HepG2 (cell line): ENCODE results near the gene RAP2A. TPM values are rescaled to one million over a fixed set of nuclear protein-coding genes. Genes with fewer than 3 reads are reported as not detected.

Experiments used
- ATAC-seq: fragments of 200-7000 bp; cut with Tn5 transposase; 3 replicates; pipeline ENCODE4 v1.9.1; 2020; ENCODE audit warnings: mild to moderate bottlenecking, moderate library complexity
- BruUV-seq: library from RNA; stranded (reverse); fragments of 400-500 nt; replicated peaks from 2 replicates; lab custom pipeline; 2021; lab: Mats Ljungman, UMichigan
- CTCF ChIA-PET: fragments of 300-600 bp; formaldehyde crosslinking; extraction: SDS; loops from one replicate; lab custom pipeline; 2021; ENCODE audit warnings: low total read pairs, inconsistent platforms, low intra/inter-chr PET ratio; lab: Yijun Ruan, JAX
- POLR2A ChIA-PET: fragments of 350-600 bp; sonication (Branson Sonifier 250); formaldehyde crosslinking; loops from one replicate; lab custom pipeline; 2020; ENCODE audit warnings: antibody characterized with exemption, inconsistent platforms; lab: Yijun Ruan, JAX
- DNase-seq: peaks from one replicate; pipeline ENCODE4 v3.0.0-alpha.2; 2015; ENCODE audit warnings: low spot score
- FAIRE-seq: peaks from 3 replicates; lab custom pipeline; 2011; peaks lifted over from hg19 to GRCh38; lab: Jason Lieb, UNC
- H2AFZ ChIP-seq: one replicate; pipeline ENCODE4 v1.6.1; 2011; ENCODE audit warnings: low read length, inconsistent platforms
- H3K27ac ChIP-seq: fragments of 300-600 bp; 3 replicates; pipeline ENCODE4 v1.8.0; 2011; ENCODE audit warnings: mixed run types, mild to moderate bottlenecking, mixed read lengths, low read length, inconsistent platforms; ENCODE audit not compliant: insufficient read depth; ENCODE audit errors: extremely low read length
- H3K27me3 ChIP-seq, 2 experiments: fragments of 200-600 bp in 1 of 2; 2 replicates in 1 of 2; 3 replicates in 1 of 2; pipeline versions ENCODE4 v1.6.0 to v1.8.0; 2011; ENCODE audit warnings: low read length in 2 of 2, mild to moderate bottlenecking in 2 of 2, moderate library complexity in 2 of 2, inconsistent platforms in 1 of 2; ENCODE audit not compliant: insufficient read depth in 2 of 2, control insufficient read depth in 1 of 2
- H3K36me3 ChIP-seq, 2 experiments: fragments of 200-600 bp in 1 of 2; replicated peaks in 1 of 2; 2 replicates in 1 of 2; 3 replicates in 1 of 2; pipeline versions ENCODE4 v1.5.1 to v1.8.0; 2011; ENCODE audit warnings: low read length in 2 of 2, inconsistent platforms in 1 of 2; ENCODE audit not compliant: insufficient read depth in 2 of 2, control insufficient read depth in 1 of 2
- H3K4me1 ChIP-seq: 2 replicates; pipeline ENCODE4 v1.5.1; 2012; ENCODE audit warnings: low read length, inconsistent platforms; ENCODE audit not compliant: insufficient read depth
- H3K4me2 ChIP-seq: 2 replicates; pipeline ENCODE4 v1.6.0; 2011; ENCODE audit warnings: low read depth, low read length, inconsistent platforms
- H3K4me3 ChIP-seq, 3 experiments: fragments of 200-600 bp in 1 of 3; sonication (generic), shearing (Covaris generic) in 1 of 3; replicated peaks in 1 of 3; 2 replicates each; pipeline ENCODE4 v1.5.1; 2011 to 2016; ENCODE audit warnings: low read length in 3 of 3, inconsistent platforms in 2 of 3, low read depth in 2 of 3, mild to moderate bottlenecking in 2 of 3, control low read depth in 1 of 3, mixed read lengths in 1 of 3; ENCODE audit not compliant: insufficient read depth in 1 of 3
- H3K79me2 ChIP-seq: one replicate; pipeline ENCODE4 v1.6.1; 2011; ENCODE audit warnings: low read length, inconsistent platforms; ENCODE audit not compliant: insufficient read depth
- H3K9ac ChIP-seq: 2 replicates; pipeline ENCODE4 v1.6.0; 2011; ENCODE audit warnings: mild to moderate bottlenecking, low read depth, low read length, inconsistent platforms; ENCODE audit not compliant: insufficient read depth
- H3K9me3 ChIP-seq: 2 replicates; pipeline ENCODE4 v1.5.1; 2012; ENCODE audit warnings: mild to moderate bottlenecking, low read length
- H4K20me1 ChIP-seq: 2 replicates; pipeline ENCODE4 v1.6.0; 2011; ENCODE audit warnings: inconsistent platforms, mild to moderate bottlenecking, low read length, moderate library complexity; ENCODE audit not compliant: insufficient read depth
- MAFF ChIP-seq: IDR thresholded peaks from 2 replicates; pipeline ENCODE4 v1.6.1; 2011; ENCODE audit warnings: low read depth, low read length, improper control_type of control experiment
- MAFK ChIP-seq, 2 experiments: IDR thresholded peaks in 1 of 2; conservative IDR thresholded peaks in 1 of 2; 2 replicates each; pipeline ENCODE4 v1.6.1; 2011; ENCODE audit warnings: improper control_type of control experiment in 2 of 2, low read length in 2 of 2
- in situ Hi-C: cut with HindIII; loops from 2 replicates; pipeline ENCODE4 v1.10.0; 2017; ENCODE audit warnings: low pct_unique_long_range_greater_than_20kb; ENCODE audit not compliant: extremely low pct_ligation_motif_present
- intact Hi-C: fragments of 100-400 bp; cut with micrococcal nuclease; formaldehyde crosslinking; loops from one replicate; pipeline ENCODE4 v1.10.0; 2022; ENCODE audit not compliant: unreplicated experiment
- polyA plus RNA-seq, 8 experiments: library from polyadenylated mRNA; depleted of rRNA in 3 of 8; stranded (reverse) in 7 of 8; unstranded in 1 of 8; fragments of >200 nt; fragmentation: Illumina TruSeq in 4 of 8; extraction: Trizol in 4 of 8; gene quantifications; 2 replicates each; pipeline versions ENCODE4 v1.2.1 to v1.2.3, GENCODE V29; 2011 to 2016; ENCODE audit warnings: low read depth in 4 of 8, missing spikeins in 1 of 8, mixed read lengths in 1 of 8; ENCODE audit not compliant: insufficient read depth in 1 of 8
- total RNA-seq, 5 experiments: library from RNA; depleted of rRNA; stranded (reverse); fragments of >200 nt; fragmentation: Illumina TruSeq; extraction: Trizol; gene quantifications; 2 replicates each; pipeline ENCODE4 v1.2.3, GENCODE V29; 2016; ENCODE audit warnings: low read depth in 1 of 5
- TF ChIP-seq, protein P1 (sequence below): sonication (generic); formaldehyde crosslinking; IDR thresholded peaks from 2 replicates; pipeline ENCODE4 v1.5.0; 2020; ENCODE audit warnings: mild to moderate bottlenecking, missing genetic modification reagents
- TF ChIP-seq, protein P2 (sequence below): sonication (generic); formaldehyde crosslinking; IDR thresholded peaks from 2 replicates; pipeline ENCODE4 v1.5.0; 2020; ENCODE audit warnings: mild to moderate bottlenecking, missing genetic modification reagents
- TF ChIP-seq, protein P3 (sequence below): IDR thresholded peaks from 2 replicates; pipeline ENCODE4 v1.6.1; 2016

RAP2A gene
- total and polyA plus RNA-seq, 2 of the 13 experiments (the other 11 are each of a cell fraction or from before 2014, with no cell fraction given) = 9.9 to 23.1 TPM

DNA sequence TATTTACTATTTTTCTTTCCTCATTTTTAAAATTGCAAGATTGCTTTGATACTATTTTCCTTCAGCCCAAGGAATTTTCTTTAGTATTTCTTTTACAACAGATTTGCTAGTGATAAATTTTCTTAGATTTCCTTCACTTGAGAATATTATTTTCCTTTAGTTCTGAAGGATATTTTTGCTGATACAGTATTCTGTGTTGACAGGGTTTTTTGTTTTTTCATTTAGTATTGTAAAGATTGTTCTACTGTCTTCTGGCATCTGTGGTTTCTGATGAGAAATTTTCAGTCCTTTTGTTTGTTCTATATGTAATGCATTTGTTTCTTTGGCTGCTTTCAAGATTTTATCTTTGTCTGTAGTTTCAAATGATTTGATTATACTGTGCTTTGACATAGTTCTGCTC is 20.7 kb downstream of the RAP2A start:
- Histone ChIP-seq H4K20me1 (no peaks in the 10 kb centered on the region), H3K9me3 (peaks cover 4% of the 10 kb centered on the region; the same call in 1 of the 2 replicates), H3K4me1 (no peaks in the 10 kb centered on the region), H3K9ac (no peak overlapping the region), H3K27ac (no peak overlapping the region), H3K4me3 (no peak overlapping the region), H3K27me3 (no peaks in the 10 kb centered on the region), H3K36me3 (0 out of 5 replicates have a peak, but pooled peaks cover 0 to 3% of the 10 kb centered on the region in 2 experiments), H3K79me2 (peaks cover 9% of the 10 kb centered on the region), H3K4me2 (no peak overlapping the region), H2AFZ (no peak overlapping the region)
- intact Hi-C loops = loop anchor here (5.0 kb wide), 1 partner anchor 1927 kb away; no protein-coding TSS in a partner anchor
- ChIA-PET CTCF (no interaction called here), POLR2A (no interaction called here)
- DNase-seq = no peak
- no TSS peak for BruUV-seq
- ATAC-seq = no peak
- TF ChIP-seq MAFF = 0 out of 2 replicates have a peak, but pooled peaks have one; percentile 9
- peak in 1 of 2 experiments; percentile 52; a peak in 2 of 4 replicates for TF ChIP-seq MAFK (conservative IDR thresholded peaks at IDR 0.05 in 1 of 2, IDR thresholded peaks at IDR 0.05 in 1 of 2; ENCODE audit: low read length in 2 of 2)
- TF ChIP-seq, protein P1, sequence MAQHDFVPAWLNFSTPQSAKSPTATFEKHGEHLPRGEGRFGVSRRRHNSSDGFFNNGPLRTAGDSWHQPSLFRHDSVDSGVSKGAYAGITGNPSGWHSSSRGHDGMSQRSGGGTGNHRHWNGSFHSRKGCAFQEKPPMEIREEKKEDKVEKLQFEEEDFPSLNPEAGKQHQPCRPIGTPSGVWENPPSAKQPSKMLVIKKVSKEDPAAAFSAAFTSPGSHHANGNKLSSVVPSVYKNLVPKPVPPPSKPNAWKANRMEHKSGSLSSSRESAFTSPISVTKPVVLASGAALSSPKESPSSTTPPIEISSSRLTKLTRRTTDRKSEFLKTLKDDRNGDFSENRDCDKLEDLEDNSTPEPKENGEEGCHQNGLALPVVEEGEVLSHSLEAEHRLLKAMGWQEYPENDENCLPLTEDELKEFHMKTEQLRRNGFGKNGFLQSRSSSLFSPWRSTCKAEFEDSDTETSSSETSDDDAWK (CRISPR knock-in tag) = no peak
- TF ChIP-seq, protein P2, sequence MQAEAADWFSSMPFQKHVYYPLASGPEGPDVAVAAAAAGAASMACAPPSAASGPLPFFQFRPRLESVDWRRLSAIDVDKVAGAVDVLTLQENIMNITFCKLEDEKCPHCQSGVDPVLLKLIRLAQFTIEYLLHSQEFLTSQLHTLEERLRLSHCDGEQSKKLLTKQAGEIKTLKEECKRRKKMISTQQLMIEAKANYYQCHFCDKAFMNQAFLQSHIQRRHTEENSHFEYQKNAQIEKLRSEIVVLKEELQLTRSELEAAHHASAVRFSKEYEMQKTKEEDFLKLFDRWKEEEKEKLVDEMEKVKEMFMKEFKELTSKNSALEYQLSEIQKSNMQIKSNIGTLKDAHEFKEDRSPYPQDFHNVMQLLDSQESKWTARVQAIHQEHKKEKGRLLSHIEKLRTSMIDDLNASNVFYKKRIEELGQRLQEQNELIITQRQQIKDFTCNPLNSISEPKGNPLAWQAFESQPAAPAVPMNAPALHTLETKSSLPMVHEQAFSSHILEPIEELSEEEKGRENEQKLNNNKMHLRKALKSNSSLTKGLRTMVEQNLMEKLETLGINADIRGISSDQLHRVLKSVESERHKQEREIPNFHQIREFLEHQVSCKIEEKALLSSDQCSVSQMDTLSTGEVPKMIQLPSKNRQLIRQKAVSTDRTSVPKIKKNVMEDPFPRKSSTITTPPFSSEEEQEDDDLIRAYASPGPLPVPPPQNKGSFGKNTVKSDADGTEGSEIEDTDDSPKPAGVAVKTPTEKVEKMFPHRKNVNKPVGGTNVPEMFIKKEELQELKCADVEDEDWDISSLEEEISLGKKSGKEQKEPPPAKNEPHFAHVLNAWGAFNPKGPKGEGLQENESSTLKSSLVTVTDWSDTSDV (CRISPR knock-in tag) = no peak
- TF ChIP-seq, protein P3, sequence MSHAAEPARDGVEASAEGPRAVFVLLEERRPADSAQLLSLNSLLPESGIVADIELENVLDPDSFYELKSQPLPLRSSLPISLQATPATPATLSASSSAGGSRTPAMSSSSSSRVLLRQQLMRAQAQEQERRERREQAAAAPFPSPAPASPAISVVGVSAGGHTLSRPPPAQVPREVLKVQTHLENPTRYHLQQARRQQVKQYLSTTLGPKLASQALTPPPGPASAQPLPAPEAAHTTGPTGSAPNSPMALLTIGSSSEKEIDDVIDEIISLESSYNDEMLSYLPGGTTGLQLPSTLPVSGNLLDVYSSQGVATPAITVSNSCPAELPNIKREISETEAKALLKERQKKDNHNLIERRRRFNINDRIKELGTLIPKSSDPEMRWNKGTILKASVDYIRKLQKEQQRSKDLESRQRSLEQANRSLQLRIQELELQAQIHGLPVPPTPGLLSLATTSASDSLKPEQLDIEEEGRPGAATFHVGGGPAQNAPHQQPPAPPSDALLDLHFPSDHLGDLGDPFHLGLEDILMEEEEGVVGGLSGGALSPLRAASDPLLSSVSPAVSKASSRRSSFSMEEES (CRISPR knock-in tag) = no peak
- in situ Hi-C loops = no loop called here
- FAIRE-seq = no peak
